Pancreas (tissue), 10 donors: Measurements from ENCODE around the gene MEX3C. TPM values are rescaled to one million over a fixed set of nuclear protein-coding genes. Genes with fewer than 3 reads are reported as not detected.

Experiments
- ATAC-seq, 4 donors: fragments of 200-7000 bp; cut with Tn5 transposase; one replicate each; pipeline versions ENCODE4 v1.8.0 to v1.9.1; 2020; ENCODE audit warnings: mild to moderate bottlenecking in 4 of 4, moderate library complexity in 4 of 4
- DNase-seq, 6 donors: peaks; one replicate each; pipeline ENCODE4 v3.0.0-alpha.2; 2020
- FAIRE-seq: peaks from 2 replicates; lab custom pipeline; 2012; peaks lifted over from hg19 to GRCh38; lab: Jason Lieb, UNC
- H3K27ac ChIP-seq, 4 donors: fragments of 200-600 bp; sonication (generic); 1 replicate in 3 of 4; 2 replicates in 1 of 4; pipeline versions ENCODE4 v1.5.0 to v1.8.0; 2020
- H3K27me3 ChIP-seq, 4 donors: fragments of 200-600 bp; one replicate each; pipeline ENCODE4 v1.8.0; 2021
- H3K36me3 ChIP-seq, 3 donors: fragments of 200-600 bp; sonication (generic) in 1 of 3; one replicate each; pipeline versions ENCODE4 v1.5.0 to v1.8.0; 2020 to 2021
- H3K4me1 ChIP-seq, 3 donors: fragments of 200-600 bp; one replicate each; pipeline ENCODE4 v1.8.0; 2021
- H3K4me3 ChIP-seq, 4 donors: fragments of 200-600 bp; sonication (generic) in 2 of 4; one replicate each; pipeline versions ENCODE4 v1.5.0 to v1.8.0; 2020 to 2021
- H3K9me3 ChIP-seq, 4 donors: fragments of 200-600 bp; one replicate each; pipeline ENCODE4 v1.8.0; 2021
- WGBS, 2 donors: extraction: QIAGEN DNeasy Blood & Tissue Kit; methylation state at CpG; one replicate each; pipeline ENCODE4 v1.1.7; 2013; 5-methylcytosine and 5-hydroxymethylcytosine counted together
- intact Hi-C, 3 donors: fragments of 100-400 bp; cut with DNase I; formaldehyde crosslinking; loops; one replicate each; pipeline versions ENCODE4 v1.11.1 to v1.14.2; 2022
- polyA plus RNA-seq, 2 donors: library from polyadenylated mRNA; stranded (reverse); fragments of 200-250 nt; gene quantifications; one replicate each; pipeline ENCODE4 v1.2.3, GENCODE V29; 2013
- total RNA-seq, 6 donors: library from RNA; stranded (reverse); fragmentation: NEBNext Ultra II Directional in 4 of 6; extraction: Animal tissue kit (Norgen Biotek cat#: 25700) in 4 of 6; gene quantifications; one replicate each; pipeline versions ENCODE4 v1.2.1 to v1.2.4, GENCODE V29; 2021 to 2023
- TF ChIP-seq, protein P1 (sequence below), 4 donors: fragments of 200-600 bp; sonication (generic) in 3 of 4; IDR thresholded peaks; one replicate each; pipeline versions ENCODE4 v1.5.0 to v1.8.0; 2021; ENCODE audit warnings: antibody characterized with exemption in 4 of 4
- donor health status: healthy with polysubstance abuse.
- donor health status: DM: no; HTN: no; CAD: no; lungs with moderate emphysema.
- donor health status: DM: no; HTN: no; CAD: no.
- donor health status: control.
- donor health status: control.
- donor health status: Bipolar disorder and iron deficiency.
- donor health status: DM: yes; HTN: yes; CAD: no.
- donor health status: DM: no; HTN: no; CAD: no.
- donor health status: DM: no; HTN: no; CAD: no.
- donor health status: DM: yes; HTN: yes; CAD: no.

MEX3C gene
- total and polyA plus RNA-seq, 8 donors, result 4.2 to 18.6 (median 9.8) TPM

DNA sequence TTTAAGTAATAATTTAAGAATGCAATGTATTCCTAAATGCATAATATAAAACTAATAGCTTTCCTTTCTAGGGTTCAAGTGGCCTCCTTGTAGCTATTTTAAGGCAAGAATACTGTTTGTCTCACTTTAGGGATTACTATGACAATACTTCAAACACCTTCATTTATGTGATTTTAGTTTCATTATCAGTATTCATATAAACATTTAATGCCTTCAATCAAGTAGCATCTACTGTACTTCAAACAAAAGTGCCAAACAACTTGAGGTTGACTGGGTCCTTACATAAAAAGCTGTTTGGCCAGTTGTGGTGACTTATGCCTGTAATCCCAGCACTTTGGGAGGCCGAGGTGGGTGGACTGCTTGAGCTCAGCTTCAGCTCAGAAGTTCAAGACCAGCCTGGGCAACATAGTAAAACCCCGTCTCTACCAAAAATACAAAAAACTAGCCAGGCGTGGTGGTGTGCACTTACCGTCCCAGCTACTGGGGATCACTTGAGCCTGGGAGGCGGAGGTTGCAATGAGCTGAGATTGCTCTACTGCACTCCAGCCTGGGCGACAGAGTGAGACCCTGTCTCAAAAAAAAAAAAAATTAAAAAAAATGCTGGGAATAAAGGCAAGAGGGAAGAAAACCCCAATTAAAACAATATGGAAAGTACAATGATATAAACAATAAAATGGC lies 9.3 kb downstream of the MEX3C start:
- Histone ChIP-seq H3K9me3 (no peaks in the 10 kb centered on the region), H3K27ac (no peak overlapping the region), H3K27me3 (no peaks in the 10 kb centered on the region), H3K4me3 (no peak overlapping the region), H3K4me1 (peaks cover 3 to 35% (median 28%) of the 10 kb centered on the region in 3 donors), H3K36me3 (no peaks in the 10 kb centered on the region)
- FAIRE-seq (no peak), ATAC-seq (no peak), DNase-seq (no peak)
- 91 to 93% methylated on average over 6 of the region's 6 CpGs for WGBS, 2 donors
- intact Hi-C loops, result no loop called here
- TF ChIP-seq, protein P1, sequence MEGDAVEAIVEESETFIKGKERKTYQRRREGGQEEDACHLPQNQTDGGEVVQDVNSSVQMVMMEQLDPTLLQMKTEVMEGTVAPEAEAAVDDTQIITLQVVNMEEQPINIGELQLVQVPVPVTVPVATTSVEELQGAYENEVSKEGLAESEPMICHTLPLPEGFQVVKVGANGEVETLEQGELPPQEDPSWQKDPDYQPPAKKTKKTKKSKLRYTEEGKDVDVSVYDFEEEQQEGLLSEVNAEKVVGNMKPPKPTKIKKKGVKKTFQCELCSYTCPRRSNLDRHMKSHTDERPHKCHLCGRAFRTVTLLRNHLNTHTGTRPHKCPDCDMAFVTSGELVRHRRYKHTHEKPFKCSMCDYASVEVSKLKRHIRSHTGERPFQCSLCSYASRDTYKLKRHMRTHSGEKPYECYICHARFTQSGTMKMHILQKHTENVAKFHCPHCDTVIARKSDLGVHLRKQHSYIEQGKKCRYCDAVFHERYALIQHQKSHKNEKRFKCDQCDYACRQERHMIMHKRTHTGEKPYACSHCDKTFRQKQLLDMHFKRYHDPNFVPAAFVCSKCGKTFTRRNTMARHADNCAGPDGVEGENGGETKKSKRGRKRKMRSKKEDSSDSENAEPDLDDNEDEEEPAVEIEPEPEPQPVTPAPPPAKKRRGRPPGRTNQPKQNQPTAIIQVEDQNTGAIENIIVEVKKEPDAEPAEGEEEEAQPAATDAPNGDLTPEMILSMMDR (IDR thresholded peaks at IDR 0.05), result no peak

DNA sequence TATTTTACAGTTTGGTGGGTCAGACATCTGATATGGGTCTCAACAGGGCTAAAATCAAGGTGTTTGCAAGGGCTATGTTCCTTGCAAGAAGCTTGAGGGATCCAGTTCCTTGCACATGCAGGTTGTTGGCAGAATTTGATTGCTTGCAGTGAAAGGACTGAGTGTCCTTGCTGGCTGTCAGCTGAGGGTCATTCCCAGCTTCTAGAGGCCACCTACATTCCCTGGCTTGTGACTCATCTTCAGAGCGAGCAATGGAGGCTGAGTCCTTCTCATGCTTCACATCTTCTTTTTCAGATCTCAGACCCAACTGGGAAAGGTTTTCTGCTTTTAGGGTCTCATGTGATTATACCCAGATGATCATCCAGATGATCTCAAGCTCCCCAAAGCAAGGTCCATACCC lies 12.4 kb downstream of the MEX3C start:
- WGBS, 2 donors, result 94 to 100% methylated on average over 1 of the region's 1 CpG
- intact Hi-C loops, result no loop called here

DNA sequence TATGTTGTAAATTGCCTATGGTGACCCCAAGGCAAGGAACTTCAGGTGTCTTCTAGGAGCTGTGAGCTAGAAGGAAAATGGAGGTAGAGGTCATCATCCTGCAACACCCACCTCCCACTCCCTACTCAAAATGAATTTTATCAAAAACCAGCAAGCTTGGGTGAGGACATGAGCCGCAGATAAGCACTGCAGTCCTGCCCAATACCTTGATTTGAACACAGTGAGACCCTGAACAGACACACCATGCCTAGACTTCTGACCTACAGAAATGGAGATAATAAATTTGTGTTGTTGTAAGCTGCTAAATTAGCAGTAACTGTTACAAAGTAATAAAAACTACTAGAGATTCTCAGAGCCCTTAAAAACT lies 13.4 kb downstream of the MEX3C start:
- intact Hi-C loops, result no loop called here
- no peaks in the 10 kb centered on the region for H3K36me3 ChIP-seq
- ATAC-seq, result no peak
- no peak for FAIRE-seq
- no peak for DNase-seq
- H3K27ac ChIP-seq, result no peak overlapping the region
- no peaks in the 10 kb centered on the region for H3K9me3 ChIP-seq
- peaks cover 2 to 4% (median 3%) of the 10 kb centered on the region in 3 donors for H3K4me1 ChIP-seq
- TF ChIP-seq, protein P1 (IDR thresholded peaks at IDR 0.05), result no peak
- H3K27me3 ChIP-seq, result no peaks in the 10 kb centered on the region
- H3K4me3 ChIP-seq, result no peak overlapping the region
- WGBS, 2 donors, result 98 to 100% methylated on average over 1 of the region's 1 CpG

More for the DNA sequence above, 12.4 kb downstream of the MEX3C start:
- peaks cover 3 to 10% (median 4%) of the 10 kb centered on the region in 3 donors for H3K4me1 ChIP-seq
- FAIRE-seq, result no peak
- no peak for ATAC-seq
- no peaks in the 10 kb centered on the region for H3K27me3 ChIP-seq
- TF ChIP-seq, protein P1 (IDR thresholded peaks at IDR 0.05), result no peak
- H3K4me3 ChIP-seq, result no peak overlapping the region
- no peak for DNase-seq
- no peak overlapping the region for H3K27ac ChIP-seq
- H3K9me3 ChIP-seq, result no peaks in the 10 kb centered on the region
- H3K36me3 ChIP-seq, result no peaks in the 10 kb centered on the region

DNA sequence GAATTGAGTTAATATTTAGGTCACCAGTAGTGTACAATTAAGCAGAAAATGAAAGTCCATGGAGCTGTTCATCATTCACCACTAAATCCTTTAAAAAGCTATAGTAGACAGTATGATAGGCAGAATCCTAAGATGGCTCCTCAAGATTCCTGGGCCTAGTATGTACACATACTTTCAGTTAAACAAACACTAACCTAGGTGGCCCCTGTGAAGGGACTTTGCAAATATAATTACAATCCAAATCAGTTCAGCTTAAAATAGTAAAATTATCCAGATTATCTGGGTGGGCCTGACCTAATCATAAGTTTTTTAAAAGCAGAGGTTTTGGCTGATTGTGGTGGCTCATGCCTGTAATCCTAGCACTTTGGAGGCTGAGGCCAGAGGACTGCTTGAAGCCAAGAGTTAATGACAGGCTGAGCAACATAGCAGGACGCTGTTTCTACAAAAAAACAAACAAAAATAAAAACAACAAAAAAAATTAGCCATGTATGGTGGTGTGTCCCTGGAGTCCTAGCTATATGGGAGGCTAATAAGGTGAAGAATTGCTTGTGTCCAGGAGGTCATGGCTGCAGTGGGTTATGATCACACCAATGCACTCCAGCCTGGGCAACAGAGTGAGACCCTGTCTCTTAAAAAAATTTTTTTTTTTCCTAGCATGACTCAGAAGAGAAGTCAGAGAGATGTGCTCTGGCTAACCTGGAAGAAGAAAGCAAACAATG lies 13.9 kb downstream of the MEX3C start:
- H3K4me1 ChIP-seq, result peaks cover 0 to 4% (median 3%) of the 10 kb centered on the region in 3 donors

More for the DNA sequence above, 13.9 kb downstream of the MEX3C start:
- H3K27me3 ChIP-seq, result no peaks in the 10 kb centered on the region
- DNase-seq, result no peak
- H3K27ac ChIP-seq, result no peak overlapping the region
- H3K9me3 ChIP-seq, result no peaks in the 10 kb centered on the region
- TF ChIP-seq, protein P1 (IDR thresholded peaks at IDR 0.05), result no peak
- no peak for ATAC-seq
- no peak overlapping the region for H3K4me3 ChIP-seq
- WGBS, 2 donors, result 95 to 100% methylated on average over 1 of the region's 1 CpG
- FAIRE-seq, result no peak
- H3K36me3 ChIP-seq, result no peaks in the 10 kb centered on the region
- intact Hi-C loops, result no loop called here
